ENCODE data around the gene CADM1.

Gene CADM1

GRCh38 chr11:115249061-115249578 is 255.1 kb downstream of the CADM1 start:
- TF ChIP-seq EZH2 (optimal IDR thresholded peaks at IDR 0.05; ENCODE audit: low read depth, low read length) (no peak), EZH2phosphoT487 (IDR thresholded peaks at IDR 0.05; ENCODE audit: low read length) (no peak), CTCF (IDR thresholded peaks at IDR 0.05; ENCODE audit: low read length) (no peak)
- Histone ChIP-seq H3K9ac (ENCODE audit: low read length) (no peak overlapping the region), H3K4me2 (ENCODE audit: low read depth, low read length) (no peak overlapping the region), H3K27me3 (replicated peaks; ENCODE audit: insufficient read depth, low read length) (no peaks in the 10 kb centered on the region), H3K36me3 (replicated peaks; ENCODE audit: insufficient read depth, low read length) (no peaks in the 10 kb centered on the region), H3K27ac (ENCODE audit: low read length) (no peak overlapping the region), H3F3A (ENCODE audit: insufficient read depth, low read length) (no peaks in the 10 kb centered on the region), H2AFZ (ENCODE audit: low read length) (no peak overlapping the region), H3K9me3 (replicated peaks; ENCODE audit: insufficient read depth, low read length) (no peaks in the 10 kb centered on the region), H3K4me3 (ENCODE audit: low read length) (no peak overlapping the region), H3K4me1 (ENCODE audit: low read length) (no peaks in the 10 kb centered on the region), H3K79me2 (ENCODE audit: low read length) (peaks cover 35% of the 10 kb centered on the region), H3K9me2 (replicated peaks; ENCODE audit: insufficient read depth, low read length) (no peaks in the 10 kb centered on the region), H4K20me1 (ENCODE audit: insufficient read depth, low read length) (no peaks in the 10 kb centered on the region)
- DNase-seq = no peak

GRCh38 chr11:115247953-115248352 is 256.3 kb downstream of the CADM1 start:
- Histone ChIP-seq H3K9me3 (replicated peaks; ENCODE audit: insufficient read depth, low read length) (no peaks in the 10 kb centered on the region), H2AFZ (ENCODE audit: low read length) (no peak overlapping the region), H3K4me3 (ENCODE audit: low read length) (no peak overlapping the region), H3K36me3 (replicated peaks; ENCODE audit: insufficient read depth, low read length) (no peaks in the 10 kb centered on the region), H3K4me2 (ENCODE audit: low read depth, low read length) (no peak overlapping the region), H3K27me3 (replicated peaks; ENCODE audit: insufficient read depth, low read length) (no peaks in the 10 kb centered on the region), H3K9ac (ENCODE audit: low read length) (no peak overlapping the region), H3K4me1 (ENCODE audit: low read length) (no peaks in the 10 kb centered on the region), H4K20me1 (ENCODE audit: insufficient read depth, low read length) (no peaks in the 10 kb centered on the region), H3F3A (ENCODE audit: insufficient read depth, low read length) (no peaks in the 10 kb centered on the region), H3K9me2 (replicated peaks; ENCODE audit: insufficient read depth, low read length) (no peaks in the 10 kb centered on the region), H3K27ac (ENCODE audit: low read length) (no peak overlapping the region), H3K79me2 (ENCODE audit: low read length) (peaks cover 35% of the 10 kb centered on the region)
- TF ChIP-seq EZH2phosphoT487 (IDR thresholded peaks at IDR 0.05; ENCODE audit: low read length) = no peak
- no peak for TF ChIP-seq EZH2 (optimal IDR thresholded peaks at IDR 0.05; ENCODE audit: low read depth, low read length)
- TF ChIP-seq CTCF (IDR thresholded peaks at IDR 0.05; ENCODE audit: low read length) = no peak
- no peak for DNase-seq

DNA sequence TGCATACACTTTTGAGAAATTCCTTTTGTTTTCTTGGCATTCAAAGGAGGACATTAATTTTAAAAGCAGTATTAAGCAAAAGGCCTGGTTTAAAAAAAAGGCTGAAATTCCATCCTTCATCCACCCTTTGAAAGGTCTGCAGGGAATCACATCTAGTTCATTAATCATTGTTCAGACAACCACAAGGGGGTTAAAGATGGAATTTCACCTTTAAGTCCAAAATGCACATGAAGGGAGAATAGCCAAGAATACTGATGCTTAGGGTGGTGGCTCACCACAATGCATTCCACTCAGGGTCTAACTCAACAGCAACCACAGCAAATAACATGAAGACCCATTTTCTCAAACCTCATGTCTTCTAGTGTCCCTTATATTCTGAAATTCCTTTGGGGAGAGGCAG is 256.9 kb downstream of the CADM1 start:
- no peak for TF ChIP-seq CTCF (IDR thresholded peaks at IDR 0.05; ENCODE audit: low read length)
- no peak for TF ChIP-seq EZH2 (optimal IDR thresholded peaks at IDR 0.05; ENCODE audit: low read depth, low read length)
- no peak for TF ChIP-seq EZH2phosphoT487 (IDR thresholded peaks at IDR 0.05; ENCODE audit: low read length)
- H2AFZ ChIP-seq (ENCODE audit: low read length) = no peak overlapping the region
- H3K27ac ChIP-seq (ENCODE audit: low read length) = no peak overlapping the region
- no peaks in the 10 kb centered on the region for H3K4me1 ChIP-seq (ENCODE audit: low read length)
- H3K4me3 ChIP-seq (ENCODE audit: low read length) = no peak overlapping the region
- H3K4me2 ChIP-seq (ENCODE audit: low read depth, low read length) = no peak overlapping the region
- peaks cover 33% of the 10 kb centered on the region for H3K79me2 ChIP-seq (ENCODE audit: low read length)
- H3K9me2 ChIP-seq (replicated peaks; ENCODE audit: insufficient read depth, low read length) = no peaks in the 10 kb centered on the region
- H3K9me3 ChIP-seq (replicated peaks; ENCODE audit: insufficient read depth, low read length) = no peaks in the 10 kb centered on the region
- no peaks in the 10 kb centered on the region for H3F3A ChIP-seq (ENCODE audit: insufficient read depth, low read length)
- no peaks in the 10 kb centered on the region for H4K20me1 ChIP-seq (ENCODE audit: insufficient read depth, low read length)
- no peak for DNase-seq
- no peaks in the 10 kb centered on the region for H3K36me3 ChIP-seq (replicated peaks; ENCODE audit: insufficient read depth, low read length)
- no peaks in the 10 kb centered on the region for H3K27me3 ChIP-seq (replicated peaks; ENCODE audit: insufficient read depth, low read length)
- no peak overlapping the region for H3K9ac ChIP-seq (ENCODE audit: low read length)
